ENCODE data around the gene BNC2.
A peak's percentile ranks its signal among the peaks of the same experiment; 100 is the strongest.
"Not testable (repeated sequence)": the region's sequence is repeated elsewhere in the genome, so short reads cannot be mapped to it uniquely, and the experiment has no call there.

Gene BNC2

DNA sequence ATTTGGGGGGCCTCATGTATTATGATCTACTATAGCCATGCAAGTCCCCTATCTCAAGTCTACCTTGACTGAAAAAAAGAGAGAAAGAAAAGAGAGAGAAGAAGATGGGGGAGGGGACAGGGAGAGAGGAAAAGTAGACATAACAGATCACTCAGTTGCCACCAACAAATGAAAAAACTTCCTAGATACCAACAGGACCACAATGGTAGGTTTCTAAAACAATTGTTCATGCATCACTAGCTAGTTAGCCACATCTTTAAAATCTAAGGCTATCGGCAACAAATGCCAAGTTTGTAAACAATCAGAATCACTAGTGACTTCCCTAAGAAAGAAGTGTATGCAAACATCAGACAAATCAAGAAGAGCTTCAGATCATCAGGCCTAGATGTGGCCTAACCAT is 328.2 kb downstream of the BNC2 start:
- H3K4me3 ChIP-seq (replicated peaks in 1 of 2; ENCODE audit: low read depth in 2 of 2, low read length in 2 of 2), result no peak overlapping the region
- TF ChIP-seq, protein P1, sequence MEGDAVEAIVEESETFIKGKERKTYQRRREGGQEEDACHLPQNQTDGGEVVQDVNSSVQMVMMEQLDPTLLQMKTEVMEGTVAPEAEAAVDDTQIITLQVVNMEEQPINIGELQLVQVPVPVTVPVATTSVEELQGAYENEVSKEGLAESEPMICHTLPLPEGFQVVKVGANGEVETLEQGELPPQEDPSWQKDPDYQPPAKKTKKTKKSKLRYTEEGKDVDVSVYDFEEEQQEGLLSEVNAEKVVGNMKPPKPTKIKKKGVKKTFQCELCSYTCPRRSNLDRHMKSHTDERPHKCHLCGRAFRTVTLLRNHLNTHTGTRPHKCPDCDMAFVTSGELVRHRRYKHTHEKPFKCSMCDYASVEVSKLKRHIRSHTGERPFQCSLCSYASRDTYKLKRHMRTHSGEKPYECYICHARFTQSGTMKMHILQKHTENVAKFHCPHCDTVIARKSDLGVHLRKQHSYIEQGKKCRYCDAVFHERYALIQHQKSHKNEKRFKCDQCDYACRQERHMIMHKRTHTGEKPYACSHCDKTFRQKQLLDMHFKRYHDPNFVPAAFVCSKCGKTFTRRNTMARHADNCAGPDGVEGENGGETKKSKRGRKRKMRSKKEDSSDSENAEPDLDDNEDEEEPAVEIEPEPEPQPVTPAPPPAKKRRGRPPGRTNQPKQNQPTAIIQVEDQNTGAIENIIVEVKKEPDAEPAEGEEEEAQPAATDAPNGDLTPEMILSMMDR (IDR thresholded peaks at IDR 0.05; ENCODE audit: low read depth, low read length), result no peak
- no peak for DNase-seq (ENCODE audit: low read depth in 2 of 2)

DNA sequence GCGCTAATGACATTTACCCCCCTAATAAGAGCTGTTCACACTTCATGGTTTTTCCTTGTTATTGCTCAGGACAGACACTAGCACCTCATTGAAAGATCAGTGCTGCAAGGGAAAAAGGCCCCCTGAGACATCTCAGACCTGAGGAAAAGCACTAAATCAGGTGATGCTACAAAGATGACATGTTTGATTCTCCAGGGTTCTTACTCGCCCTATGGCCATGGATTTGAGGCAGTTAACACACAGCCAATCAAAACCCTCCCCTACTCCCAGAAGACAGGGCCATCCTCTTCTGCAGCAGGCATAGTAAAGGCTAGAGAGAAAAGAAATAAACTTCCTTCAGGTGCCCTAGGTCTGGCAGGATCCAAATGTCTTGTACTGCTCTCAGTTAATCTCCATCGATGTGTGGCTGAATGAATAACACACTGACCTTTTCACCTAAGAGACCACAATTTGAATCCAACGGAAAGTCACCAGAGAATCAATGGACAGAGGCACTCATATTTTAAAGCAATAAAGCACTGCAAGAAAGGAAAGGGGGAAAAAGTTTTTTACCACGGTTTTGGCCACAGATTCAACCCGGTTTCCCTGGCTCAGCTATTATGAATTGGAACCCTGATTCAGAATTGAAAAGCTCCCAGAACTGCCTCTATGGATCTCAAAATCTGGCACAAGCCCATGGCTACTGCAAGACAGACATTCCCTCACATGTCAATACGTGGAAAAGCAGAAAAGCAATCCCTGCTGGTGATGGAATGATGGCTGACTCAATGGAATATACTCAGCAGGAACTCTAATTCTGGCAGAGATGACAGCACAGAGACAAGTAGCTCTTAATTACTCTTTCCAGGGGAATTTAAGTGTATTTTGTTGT is 329.5 kb downstream of the BNC2 start:
- TF ChIP-seq, protein P1 (IDR thresholded peaks at IDR 0.05; ENCODE audit: low read depth, low read length), result no peak
- H3K4me3 ChIP-seq (replicated peaks in 1 of 2; ENCODE audit: low read depth in 2 of 2, low read length in 2 of 2), result no peak overlapping the region
- peak; percentile 30 to 40 for DNase-seq (ENCODE audit: low read depth in 2 of 2)

DNA sequence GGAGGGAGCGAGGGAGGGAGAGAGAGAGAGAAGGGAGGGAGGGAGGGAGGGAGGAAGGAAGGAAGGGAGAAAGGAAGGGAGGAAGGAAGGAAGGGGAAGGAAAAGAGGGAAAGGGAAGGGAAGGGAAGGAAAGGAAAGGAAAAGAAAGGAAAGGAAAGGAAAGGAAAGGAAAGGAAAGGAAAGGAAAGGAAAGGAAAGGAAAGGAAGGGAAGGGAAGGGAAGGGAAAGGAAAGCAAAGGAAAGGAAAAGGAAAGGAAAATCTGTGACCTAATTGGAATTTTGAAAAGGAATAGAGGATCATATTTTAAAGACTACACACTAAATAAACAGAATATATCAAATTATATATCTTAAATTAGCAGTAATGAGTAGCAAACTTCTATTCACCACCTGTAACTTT is 330.8 kb downstream of the BNC2 start:
- H3K4me3 ChIP-seq (replicated peaks in 1 of 2; ENCODE audit: low read depth in 2 of 2, low read length in 2 of 2); DNase-seq (ENCODE audit: low read depth in 2 of 2): not testable (repeated sequence)

DNA sequence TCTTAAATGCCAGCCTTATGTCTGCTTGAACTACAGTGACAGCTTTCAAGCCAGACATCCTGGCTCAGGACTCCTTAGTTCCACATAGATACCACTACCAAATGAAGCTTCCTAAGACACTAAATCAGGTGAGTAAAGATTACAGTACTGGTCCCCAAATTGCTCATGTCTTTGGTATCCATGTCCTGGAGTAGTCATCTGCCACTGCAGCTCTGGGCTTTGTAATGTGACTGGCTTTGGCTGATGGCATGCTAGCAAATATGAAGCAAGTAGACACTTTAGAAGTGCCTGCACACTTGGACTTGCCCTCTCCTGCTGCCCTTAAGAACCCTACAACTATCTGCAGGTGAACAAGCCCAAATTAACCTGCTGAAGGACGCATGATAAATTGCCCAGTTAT is 334.9 kb downstream of the BNC2 start:
- no peak overlapping the region for H3K4me3 ChIP-seq (replicated peaks in 1 of 2; ENCODE audit: low read depth in 2 of 2, low read length in 2 of 2)
- DNase-seq (ENCODE audit: low read depth in 2 of 2), result no peak
- TF ChIP-seq, protein P1 (IDR thresholded peaks at IDR 0.05; ENCODE audit: low read depth, low read length), result no peak

DNA sequence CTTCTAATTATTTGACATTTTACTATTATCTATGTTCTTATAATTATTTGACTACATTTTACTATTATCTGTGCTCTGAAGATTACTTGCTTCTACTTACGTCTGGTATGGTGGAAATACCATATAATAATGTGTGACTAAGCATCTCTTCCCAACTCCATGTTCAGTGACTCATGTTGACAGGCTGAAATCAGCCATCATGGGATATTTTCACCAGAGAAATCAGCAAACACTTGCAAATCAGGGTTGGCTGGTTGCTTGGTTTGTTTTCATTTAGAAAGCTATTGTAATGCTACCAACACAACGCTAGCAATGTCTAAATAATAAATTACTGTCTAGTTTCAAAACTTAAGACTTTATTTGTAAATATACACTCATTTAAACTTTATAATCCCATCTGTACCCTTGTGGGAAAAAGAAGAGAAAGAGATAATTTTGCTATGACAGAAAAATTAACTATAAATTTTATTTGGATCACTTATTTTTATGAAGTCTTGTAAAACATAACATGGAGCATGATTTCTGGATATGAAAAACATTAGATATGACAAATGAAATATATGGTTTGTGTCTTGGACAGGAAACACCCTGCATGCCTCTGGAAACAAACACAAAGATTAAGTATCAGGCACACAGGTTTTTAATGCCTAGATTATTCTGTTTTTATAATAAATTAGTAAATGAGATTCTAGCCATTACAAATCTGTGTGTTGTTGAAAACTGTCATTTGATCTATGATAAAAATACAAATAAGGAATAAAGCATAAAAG is 337.6 kb downstream of the BNC2 start:
- DNase-seq (ENCODE audit: low read depth in 2 of 2), result peak; percentile 86 to 91

DNA sequence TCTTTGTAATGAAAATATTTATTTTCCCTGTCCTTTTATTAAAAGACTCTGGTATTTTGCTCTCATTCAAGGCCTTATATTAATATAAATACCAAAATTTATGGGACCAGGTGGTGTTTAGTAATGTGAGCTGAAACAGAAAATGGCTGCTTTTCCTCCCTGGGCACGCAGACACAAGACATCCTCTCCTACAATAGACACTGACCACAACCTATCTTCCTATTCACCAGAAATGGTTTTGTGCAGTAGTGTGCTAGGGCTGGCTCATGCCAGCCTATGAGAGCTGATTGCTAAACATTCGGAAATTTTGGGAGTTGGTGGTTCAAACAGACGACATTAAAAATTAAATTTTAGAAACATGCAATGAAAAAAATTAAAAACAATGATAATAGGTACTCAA is 338.2 kb downstream of the BNC2 start:
- H3K4me3 ChIP-seq (replicated peaks in 1 of 2; ENCODE audit: low read depth in 2 of 2, low read length in 2 of 2), result no peak overlapping the region
- DNase-seq (ENCODE audit: low read depth in 2 of 2), result no peak
- TF ChIP-seq, protein P1 (IDR thresholded peaks at IDR 0.05; ENCODE audit: low read depth, low read length), result no peak

More for the DNA sequence above, 337.6 kb downstream of the BNC2 start:
- no peak overlapping the region for H3K4me3 ChIP-seq (replicated peaks in 1 of 2; ENCODE audit: low read depth in 2 of 2, low read length in 2 of 2)
- TF ChIP-seq, protein P1 (IDR thresholded peaks at IDR 0.05; ENCODE audit: low read depth, low read length), result no peak
